Esophagus muscularis mucosa (tissue), 3 donors: ENCODE measurements around the gene CHRNB4.

ENCODE experiments used
- EP300 ChIP-seq: sonication (generic); formaldehyde crosslinking; IDR thresholded peaks from one replicate; pipeline ENCODE4 v1.6.1; 2017; ENCODE audit warnings: antibody characterized with exemption
- POLR2AphosphoS5 ChIP-seq, 2 donors: sonication (generic); formaldehyde crosslinking; IDR thresholded peaks; one replicate each; pipeline ENCODE4 v1.6.1; 2017; ENCODE audit warnings: antibody characterized with exemption in 2 of 2

GRCh38 chr15:78627348-78627747 is 13.7 kb downstream of the CHRNB4 start:
- TF ChIP-seq EP300 (no peak), POLR2AphosphoS5 (IDR thresholded peaks at IDR 0.05) (no peak)
